ENCODE results near the gene IGSF6. TPM values are rescaled to one million over a fixed set of nuclear protein-coding genes. Genes with fewer than 3 reads are reported as not detected.

Gene IGSF6
- total RNA-seq, 1 experiment from 2014 or later: 0.23 TPM

GRCh38 chr16:21628121-21628726 is 24.2 kb downstream of the IGSF6 start:
- Histone ChIP-seq H3K9me3 (ENCODE audit: control insufficient read depth, insufficient read depth, low read depth, low read length) (no peaks in the 10 kb centered on the region), H3K36me3 (ENCODE audit: control insufficient read depth, insufficient read depth, low read length) (no peaks in the 10 kb centered on the region), H3K4me3 (ENCODE audit: low read depth in 2 of 2, low read length in 2 of 2) (no peak overlapping the region), H3K4me1 (ENCODE audit: control insufficient read depth, insufficient read depth, low read length) (no peaks in the 10 kb centered on the region), H3K27ac (ENCODE audit: low read length) (no peak overlapping the region), H3K27me3 (ENCODE audit: control insufficient read depth, insufficient read depth, low read length) (no peaks in the 10 kb centered on the region)
- ATAC-seq: no peak
- no peak for TF ChIP-seq SIN3A (IDR thresholded peaks at IDR 0.05; ENCODE audit: borderline replicate concordance, insufficient read depth, low read depth, low read length)
- TF ChIP-seq TCF7L2 (IDR thresholded peaks at IDR 0.05; ENCODE audit: low read depth, low read length): no peak
- no peak for TF ChIP-seq CTCF (IDR thresholded peaks at IDR 0.05)
- no peak for TF ChIP-seq REST (IDR thresholded peaks at IDR 0.05; ENCODE audit: insufficient read depth in 1 of 2, low read depth in 2 of 2, low read length in 1 of 2)
- no peak for TF ChIP-seq POLR2AphosphoS5 (IDR thresholded peaks at IDR 0.05; ENCODE audit: low read depth, low read length)
- intact Hi-C loops (cut with micrococcal nuclease; ENCODE audit: unreplicated experiment): no loop called here
- no peak for DNase-seq (ENCODE audit: low read depth, low spot score)
- ChIA-PET POLR2A (no interaction called here), CTCF (no interaction called here)
- in situ Hi-C loops (cut with HindIII; ENCODE audit: low pct_unique_long_range_greater_than_20kb, low sequenced_read_pairs): no loop called here
- BruUV-seq (replicated peaks): no TSS peak

- ChIA-PET POLR2A (no interaction called here), CTCF (no interaction called here)
- TF ChIP-seq POLR2AphosphoS5 (IDR thresholded peaks at IDR 0.05; ENCODE audit: low read depth, low read length) (no peak), REST (IDR thresholded peaks at IDR 0.05; ENCODE audit: insufficient read depth in 1 of 2, low read depth in 2 of 2, low read length in 1 of 2) (no peak), SIN3A (IDR thresholded peaks at IDR 0.05; ENCODE audit: borderline replicate concordance, insufficient read depth, low read depth, low read length) (no peak), CTCF (IDR thresholded peaks at IDR 0.05) (no peak), TCF7L2 (IDR thresholded peaks at IDR 0.05; ENCODE audit: low read depth, low read length) (no peak)
These were observed 25.6 kb downstream of the IGSF6 start for GRCh38 chr16:21626659-21627277.

More at GRCh38 chr16:21626659-21627277, 25.6 kb downstream of the IGSF6 start:
- Histone ChIP-seq H3K4me1 (ENCODE audit: control insufficient read depth, insufficient read depth, low read length) (no peaks in the 10 kb centered on the region), H3K27ac (ENCODE audit: low read length) (no peak overlapping the region), H3K36me3 (ENCODE audit: control insufficient read depth, insufficient read depth, low read length) (no peaks in the 10 kb centered on the region), H3K9me3 (ENCODE audit: control insufficient read depth, insufficient read depth, low read depth, low read length) (no peaks in the 10 kb centered on the region), H3K27me3 (ENCODE audit: control insufficient read depth, insufficient read depth, low read length) (no peaks in the 10 kb centered on the region), H3K4me3 (ENCODE audit: low read depth in 2 of 2, low read length in 2 of 2) (no peak overlapping the region)
- DNase-seq (ENCODE audit: low read depth, low spot score): no peak
- in situ Hi-C loops (cut with HindIII; ENCODE audit: low pct_unique_long_range_greater_than_20kb, low sequenced_read_pairs) (no loop called here), intact Hi-C loops (cut with micrococcal nuclease; ENCODE audit: unreplicated experiment) (no loop called here)
- TSS peak; percentile 44 for BruUV-seq (replicated peaks)
- no peak for ATAC-seq

All from Panc1 (cell line).